Memory B cell (primary cell): Measurements from ENCODE around the gene AP2B1.
"Not testable (repeated sequence)": the region's sequence is repeated elsewhere in the genome, so short reads cannot be mapped to it uniquely, and the experiment has no call there.

ENCODE experiments used
- ATAC-seq: fragments of 150-1000 bp; cut with Tn5 transposase; 2 replicates; pipeline ENCODE4 v1.10.0; 2021; ENCODE audit warnings: low read depth, mild to moderate bottlenecking, moderate library complexity
- DNase-seq, 2 donors: peaks; one replicate each; pipeline ENCODE4 v3.0.0; 2022; ENCODE audit warnings: low spot score in 2 of 2
- H3K27ac Mint-ChIP-seq: one replicate; pipeline ENCODE4 v1.8.0; 2022; ENCODE audit warnings: mild to moderate bottlenecking, moderate library complexity, mixed read lengths
- H3K27me3 Mint-ChIP-seq: one replicate; pipeline ENCODE4 v1.8.0; 2022; ENCODE audit warnings: mixed read lengths
- H3K36me3 Mint-ChIP-seq: one replicate; pipeline ENCODE4 v1.8.0; 2022; ENCODE audit warnings: mild to moderate bottlenecking, mixed read lengths
- H3K4me1 Mint-ChIP-seq: one replicate; pipeline ENCODE4 v1.8.0; 2022; ENCODE audit warnings: mixed read lengths
- H3K4me3 Mint-ChIP-seq: one replicate; pipeline ENCODE4 v1.8.0; 2022; ENCODE audit warnings: mild to moderate bottlenecking, moderate library complexity, mixed read lengths
- H3K9me3 Mint-ChIP-seq: one replicate; pipeline ENCODE4 v1.8.0; 2022; ENCODE audit warnings: mixed read lengths

The AP2B1 gene

GRCh38 chr17:35588196-35588920 lies 1.2 kb downstream of the AP2B1 start:
- ATAC-seq (no peak), DNase-seq (no peak)
- Mint-ChIP-seq H3K27me3 (no peaks in the 10 kb centered on the region), H3K9me3 (no peaks in the 10 kb centered on the region), H3K36me3 (peaks cover 3% of the 10 kb centered on the region), H3K4me1 (peaks cover 23% of the 10 kb centered on the region), H3K27ac (peak overlapping the region; percentile 99), H3K4me3 (peak overlapping the region; percentile 97)

GRCh38 chr17:35596072-35596471 lies 8.9 kb downstream of the AP2B1 start:
- H3K27ac Mint-ChIP-seq = no peak overlapping the region

GRCh38 chr17:35596530-35597233 lies 9.6 kb downstream of the AP2B1 start:
- ATAC-seq = no peak
- Mint-ChIP-seq H3K36me3 (peaks cover 26% of the 10 kb centered on the region), H3K27ac (no peak overlapping the region)

More at GRCh38 chr17:35596072-35596471, 8.9 kb downstream of the AP2B1 start:
- Mint-ChIP-seq H3K9me3 (no peaks in the 10 kb centered on the region), H3K27me3 (no peaks in the 10 kb centered on the region), H3K4me1 (peaks cover 5% of the 10 kb centered on the region), H3K36me3 (peaks cover 26% of the 10 kb centered on the region), H3K4me3 (no peak overlapping the region)
- DNase-seq = no peak
- no peak for ATAC-seq

GRCh38 chr17:35597604-35598003 lies 10.5 kb downstream of the AP2B1 start:
- ATAC-seq (no peak), DNase-seq (no peak)
- Mint-ChIP-seq H3K27ac (no peak overlapping the region), H3K36me3 (peaks cover 28% of the 10 kb centered on the region), H3K4me3 (no peak overlapping the region), H3K9me3 (no peaks in the 10 kb centered on the region), H3K27me3 (no peaks in the 10 kb centered on the region), H3K4me1 (peaks cover 2% of the 10 kb centered on the region)

More at GRCh38 chr17:35596530-35597233, 9.6 kb downstream of the AP2B1 start:
- Mint-ChIP-seq H3K4me3 (no peak overlapping the region), H3K27me3 (no peaks in the 10 kb centered on the region), H3K9me3 (no peaks in the 10 kb centered on the region), H3K4me1 (peaks cover 5% of the 10 kb centered on the region)
- no peak for DNase-seq

GRCh38 chr17:35603674-35604073 lies 16.6 kb downstream of the AP2B1 start:
- H3K27ac Mint-ChIP-seq = no peak overlapping the region
- no peaks in the 10 kb centered on the region for H3K4me1 Mint-ChIP-seq
- H3K36me3 Mint-ChIP-seq = peaks cover 29% of the 10 kb centered on the region
- ATAC-seq (no peak), DNase-seq (no peak)
- no peaks in the 10 kb centered on the region for H3K9me3 Mint-ChIP-seq
- no peak overlapping the region for H3K4me3 Mint-ChIP-seq
- H3K27me3 Mint-ChIP-seq = no peaks in the 10 kb centered on the region

GRCh38 chr17:35605678-35606077 lies 18.6 kb downstream of the AP2B1 start:
- Mint-ChIP-seq H3K36me3 (peaks cover 32% of the 10 kb centered on the region), H3K27ac (no peak overlapping the region), H3K9me3 (no peaks in the 10 kb centered on the region), H3K27me3 (no peaks in the 10 kb centered on the region), H3K4me3 (no peak overlapping the region), H3K4me1 (no peaks in the 10 kb centered on the region)
- no peak for DNase-seq
- no peak for ATAC-seq

- H3K4me3 Mint-ChIP-seq = no peak overlapping the region
- H3K27me3 Mint-ChIP-seq = no peaks in the 10 kb centered on the region
- no peaks in the 10 kb centered on the region for H3K4me1 Mint-ChIP-seq
- DNase-seq (no peak), ATAC-seq (no peak)
- H3K36me3 Mint-ChIP-seq = peaks cover 28% of the 10 kb centered on the region
- H3K9me3 Mint-ChIP-seq = no peaks in the 10 kb centered on the region
- H3K27ac Mint-ChIP-seq = no peak overlapping the region
Measured at GRCh38 chr17:35607239-35607847, 20.2 kb downstream of the AP2B1 start.

- DNase-seq = no peak
- no peak for ATAC-seq
- Mint-ChIP-seq H3K9me3 (no peaks in the 10 kb centered on the region), H3K4me3 (no peak overlapping the region), H3K36me3 (peaks cover 18% of the 10 kb centered on the region), H3K27me3 (no peaks in the 10 kb centered on the region), H3K4me1 (no peaks in the 10 kb centered on the region), H3K27ac (no peak overlapping the region)
Measured at GRCh38 chr17:35609831-35610230, 22.7 kb downstream of the AP2B1 start.

GRCh38 chr17:35610746-35611145 lies 23.6 kb downstream of the AP2B1 start:
- peaks cover 17% of the 10 kb centered on the region for H3K36me3 Mint-ChIP-seq
- H3K4me1 Mint-ChIP-seq, H3K27ac Mint-ChIP-seq, H3K4me3 Mint-ChIP-seq, ATAC-seq, H3K9me3 Mint-ChIP-seq, DNase-seq, H3K27me3 Mint-ChIP-seq: not testable (repeated sequence)

- Mint-ChIP-seq H3K4me1 (peaks cover 3% of the 10 kb centered on the region), H3K9me3 (no peaks in the 10 kb centered on the region), H3K36me3 (peaks cover 12% of the 10 kb centered on the region), H3K27me3 (no peaks in the 10 kb centered on the region), H3K4me3 (no peak overlapping the region), H3K27ac (no peak overlapping the region)
- ATAC-seq = no peak
- no peak for DNase-seq
Measured at GRCh38 chr17:35612924-35613521, 25.9 kb downstream of the AP2B1 start.

- H3K27me3 Mint-ChIP-seq = no peaks in the 10 kb centered on the region
- peaks cover 7% of the 10 kb centered on the region for H3K4me1 Mint-ChIP-seq
- no peak for DNase-seq
- peaks cover 3% of the 10 kb centered on the region for H3K36me3 Mint-ChIP-seq
- no peak for ATAC-seq
- no peaks in the 10 kb centered on the region for H3K9me3 Mint-ChIP-seq
- no peak overlapping the region for H3K4me3 Mint-ChIP-seq
- no peak overlapping the region for H3K27ac Mint-ChIP-seq
Measured at GRCh38 chr17:35614810-35615209, 27.7 kb downstream of the AP2B1 start.

- Mint-ChIP-seq H3K27me3 (no peaks in the 10 kb centered on the region), H3K4me3 (no peak overlapping the region), H3K36me3 (peaks cover 2% of the 10 kb centered on the region), H3K4me1 (peaks cover 9% of the 10 kb centered on the region), H3K27ac (no peak overlapping the region), H3K9me3 (no peaks in the 10 kb centered on the region)
- ATAC-seq (no peak), DNase-seq (no peak)
Measured at GRCh38 chr17:35616536-35616935, 29.4 kb downstream of the AP2B1 start.

- Mint-ChIP-seq H3K27ac (no peak overlapping the region), H3K27me3 (no peaks in the 10 kb centered on the region), H3K4me1 (peaks cover 9% of the 10 kb centered on the region), H3K4me3 (no peak overlapping the region), H3K9me3 (no peaks in the 10 kb centered on the region), H3K36me3 (peaks cover 2% of the 10 kb centered on the region)
- DNase-seq (no peak), ATAC-seq (no peak)
Measured at GRCh38 chr17:35617505-35617904, 30.4 kb downstream of the AP2B1 start.

GRCh38 chr17:35618628-35619027 lies 31.5 kb downstream of the AP2B1 start:
- Mint-ChIP-seq H3K4me1 (peaks cover 9% of the 10 kb centered on the region), H3K9me3 (no peaks in the 10 kb centered on the region), H3K36me3 (peaks cover 2% of the 10 kb centered on the region), H3K4me3 (no peak overlapping the region), H3K27ac (no peak overlapping the region), H3K27me3 (no peaks in the 10 kb centered on the region)
- ATAC-seq (no peak), DNase-seq (no peak)
